T follicular helper cell (primary cell): ENCODE results near the gene XPOT.
"Not testable (repeated sequence)": the region's sequence is repeated elsewhere in the genome, so short reads cannot be mapped to it uniquely, and the experiment has no call there.

Experiments
- DNase-seq: peaks from one replicate; pipeline ENCODE4 v3.0.0-alpha.2; 2020; ENCODE audit warnings: low read depth
- total RNA-seq, 2 experiments: gene quantifications; one replicate each; lab custom pipeline; 2026; lab: John Stamatoyannopoulos, UW

The XPOT gene
- 298 to 541 reads per million in 2 experiments for total RNA-seq

- peak; percentile 89 for DNase-seq
Observed at GRCh38 chr12:64403707-64404469, at the start of gene XPOT. Gene XPOT (plus strand): TSS chr12:64404392. CDS start chr12:64410036, 5,644 bp downstream.

GRCh38 chr12:64356209-64356608 lies 48.0 kb upstream of the XPOT start:
- not testable (repeated sequence) for DNase-seq

- DNase-seq = not testable (repeated sequence)
Observed at GRCh38 chr12:64361173-64361572, 43.0 kb upstream of the XPOT start.

GRCh38 chr12:64362721-64363305 lies 41.4 kb upstream of the XPOT start:
- no peak for DNase-seq

- no peak for DNase-seq
Observed at GRCh38 chr12:64383675-64384074, 20.5 kb upstream of the XPOT start.

- no peak for DNase-seq
Observed at GRCh38 chr12:64385019-64385418, 19.2 kb upstream of the XPOT start.

- no peak for DNase-seq
Observed at GRCh38 chr12:64385468-64385867, 18.7 kb upstream of the XPOT start.

- DNase-seq = no peak
Observed at GRCh38 chr12:64387197-64387816, 16.9 kb upstream of the XPOT start.

- no peak for DNase-seq
Observed at GRCh38 chr12:64389154-64389553, 15.0 kb upstream of the XPOT start.

- DNase-seq = no peak
Observed at GRCh38 chr12:64390275-64390851, 13.8 kb upstream of the XPOT start, which contains the start of gene C12orf56. Gene C12orf56 (minus strand): TSS chr12:64390758. CDS start chr12:64390565, 193 bp downstream.

GRCh38 chr12:64392221-64392620 lies 12.0 kb upstream of the XPOT start:
- DNase-seq = no peak

- DNase-seq = no peak
Observed at GRCh38 chr12:64395739-64396138, 8.5 kb upstream of the XPOT start.

- no peak for DNase-seq
Observed at GRCh38 chr12:64400041-64400440, 4.2 kb upstream of the XPOT start.

GRCh38 chr12:64402181-64402580 lies 2.0 kb upstream of the XPOT start:
- no peak for DNase-seq

GRCh38 chr12:64404470-64405256 lies 471 bp downstream of the XPOT start:
- peak; percentile 11 for DNase-seq

- no peak for DNase-seq
Observed at GRCh38 chr12:64407342-64408223, 3.4 kb downstream of the XPOT start.

GRCh38 chr12:64411427-64411826 lies 7.2 kb downstream of the XPOT start:
- DNase-seq = no peak

GRCh38 chr12:64412459-64412858 lies 8.3 kb downstream of the XPOT start:
- no peak for DNase-seq

GRCh38 chr12:64413884-64414283 lies 9.7 kb downstream of the XPOT start:
- no peak for DNase-seq

GRCh38 chr12:64418209-64418608 lies 14.0 kb downstream of the XPOT start:
- no peak for DNase-seq

- DNase-seq = no peak
Observed at GRCh38 chr12:64419696-64420095, 15.5 kb downstream of the XPOT start.
